Measurements from ENCODE around the gene LPCAT1.

DNA sequence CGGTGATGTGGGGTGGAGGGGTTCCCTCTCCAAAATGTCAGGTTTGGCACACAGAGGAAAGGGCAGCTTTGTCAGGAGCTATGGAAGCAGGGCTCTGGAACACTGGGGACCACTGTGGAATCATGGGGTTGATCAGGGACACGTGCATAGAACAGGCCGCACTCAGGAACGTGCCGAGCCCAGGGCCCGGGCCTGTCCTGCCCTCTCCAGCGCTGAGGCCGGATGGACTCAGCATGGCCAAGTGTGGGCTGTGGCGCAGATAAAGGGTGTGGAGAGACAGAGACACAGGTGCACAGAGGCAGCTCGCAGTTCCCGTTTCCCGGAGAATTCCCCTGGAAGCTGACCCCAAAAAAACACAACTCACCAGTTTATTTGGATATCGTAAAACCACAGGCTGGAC lies 40.7 kb downstream of the LPCAT1 start:
- TF ChIP-seq, protein P1, sequence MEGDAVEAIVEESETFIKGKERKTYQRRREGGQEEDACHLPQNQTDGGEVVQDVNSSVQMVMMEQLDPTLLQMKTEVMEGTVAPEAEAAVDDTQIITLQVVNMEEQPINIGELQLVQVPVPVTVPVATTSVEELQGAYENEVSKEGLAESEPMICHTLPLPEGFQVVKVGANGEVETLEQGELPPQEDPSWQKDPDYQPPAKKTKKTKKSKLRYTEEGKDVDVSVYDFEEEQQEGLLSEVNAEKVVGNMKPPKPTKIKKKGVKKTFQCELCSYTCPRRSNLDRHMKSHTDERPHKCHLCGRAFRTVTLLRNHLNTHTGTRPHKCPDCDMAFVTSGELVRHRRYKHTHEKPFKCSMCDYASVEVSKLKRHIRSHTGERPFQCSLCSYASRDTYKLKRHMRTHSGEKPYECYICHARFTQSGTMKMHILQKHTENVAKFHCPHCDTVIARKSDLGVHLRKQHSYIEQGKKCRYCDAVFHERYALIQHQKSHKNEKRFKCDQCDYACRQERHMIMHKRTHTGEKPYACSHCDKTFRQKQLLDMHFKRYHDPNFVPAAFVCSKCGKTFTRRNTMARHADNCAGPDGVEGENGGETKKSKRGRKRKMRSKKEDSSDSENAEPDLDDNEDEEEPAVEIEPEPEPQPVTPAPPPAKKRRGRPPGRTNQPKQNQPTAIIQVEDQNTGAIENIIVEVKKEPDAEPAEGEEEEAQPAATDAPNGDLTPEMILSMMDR (IDR thresholded peaks at IDR 0.05 in 2 of 3, conservative IDR thresholded peaks at IDR 0.05 in 1 of 3; ENCODE audit: control insufficient read depth in 2 of 3, extremely low read depth in 1 of 3, insufficient read depth in 1 of 3, low read depth in 3 of 3, low read length in 3 of 3) = no peak
- TF ChIP-seq SMC3 (IDR thresholded peaks at IDR 0.05; ENCODE audit: borderline replicate concordance, low read length) (no peak), ZZZ3 (IDR thresholded peaks at IDR 0.05; ENCODE audit: control insufficient read depth, insufficient read length, low read depth) (no peak), ATF3 (IDR thresholded peaks at IDR 0.05; ENCODE audit: borderline replicate concordance, extremely low read depth, low read depth, low read length) (no peak), EZH2 (IDR thresholded peaks at IDR 0.05; ENCODE audit: borderline replicate concordance, control insufficient read depth, low read depth, low read length) (no peak), RAD21 (IDR thresholded peaks at IDR 0.05; ENCODE audit: insufficient read depth, low read depth, low read length) (no peak), ZNF24 (IDR thresholded peaks at IDR 0.05) (no peak), CEBPB (IDR thresholded peaks at IDR 0.05; ENCODE audit: borderline replicate concordance in 1 of 2, low read depth in 2 of 2, low read length in 2 of 2) (no peak)
